Body of pancreas (tissue), 4 donors: ENCODE data around the gene HGFAC. TPM values are rescaled to one million over a fixed set of nuclear protein-coding genes. Genes with fewer than 3 reads are reported as not detected.

Experiments
- ATAC-seq: fragments of 150-250 bp; one replicate; pipeline ENCODE4 v1.9.1; 2016
- DNase-seq, 4 donors: peaks; one replicate each; pipeline ENCODE4 v3.0.0-alpha.2; 2019
- H3K27ac ChIP-seq, 4 donors: fragments of 200-600 bp; sonication (generic); 1 replicate in 3 of 4; 2 replicates in 1 of 4; pipeline versions ENCODE4 v1.5.1 to v1.6.1; 2016 to 2019; ENCODE audit warnings: mild to moderate bottlenecking in 1 of 4, mixed read lengths in 1 of 4, moderate library complexity in 1 of 4
- H3K27me3 ChIP-seq, 2 donors: fragments of 200-600 bp; sonication (generic); one replicate each; pipeline ENCODE4 v1.6.0; 2016; ENCODE audit warnings: mild to moderate bottlenecking in 1 of 2
- H3K36me3 ChIP-seq, 2 donors: fragments of 200-600 bp; sonication (generic); replicated peaks in 1 of 2; 2 replicates each; pipeline ENCODE4 v1.5.1; 2016; ENCODE audit warnings: low read depth in 2 of 2; ENCODE audit not compliant: insufficient read depth in 1 of 2
- H3K4me1 ChIP-seq: fragments of 200-600 bp; sonication (generic); one replicate; pipeline ENCODE4 v1.6.0; 2016
- H3K4me3 ChIP-seq, 2 donors: fragments of 200-600 bp; sonication (generic); 1 replicate in 1 of 2; 2 replicates in 1 of 2; pipeline ENCODE4 v1.5.1; 2016 to 2019
- H3K9me3 ChIP-seq, 3 donors: fragments of 200-600 bp; sonication (generic); 1 replicate in 2 of 3; 2 replicates in 1 of 3; pipeline ENCODE4 v1.5.1; 2016
- POLR2A ChIP-seq, 3 donors: fragments of 450-650 bp; IDR thresholded peaks; one replicate each; pipeline ENCODE4 v1.6.1; 2016; ENCODE audit warnings: antibody characterized with exemption in 3 of 3, mild to moderate bottlenecking in 2 of 3
- WGBS, 2 donors: methylation state at CpG; one replicate each; pipeline ENCODE4 v1.1.5; 2017; 5-methylcytosine and 5-hydroxymethylcytosine counted together
- intact Hi-C: fragments of 100-400 bp; cut with DNase I; formaldehyde crosslinking; loops from one replicate; pipeline ENCODE4 v1.15.1; 2023
- total RNA-seq, 2 donors: library from RNA; depleted of rRNA; stranded (reverse); fragments of >200 nt; gene quantifications; one replicate each; pipeline ENCODE4 v1.1.0, GENCODE V29; 2016
- TF ChIP-seq, protein P1 (sequence below), 7 experiments: fragments of 450-650 bp in 4 of 7; fragments of 200-600 bp in 3 of 7; sonication (generic) in 3 of 7; IDR thresholded peaks; one replicate each; pipeline ENCODE4 v1.5.1; 2016 to 2019; ENCODE audit warnings: antibody characterized with exemption in 7 of 7

Gene HGFAC
- total RNA-seq, 2 donors from 2014 or later: 0.78 TPM; not detected in 1

DNA sequence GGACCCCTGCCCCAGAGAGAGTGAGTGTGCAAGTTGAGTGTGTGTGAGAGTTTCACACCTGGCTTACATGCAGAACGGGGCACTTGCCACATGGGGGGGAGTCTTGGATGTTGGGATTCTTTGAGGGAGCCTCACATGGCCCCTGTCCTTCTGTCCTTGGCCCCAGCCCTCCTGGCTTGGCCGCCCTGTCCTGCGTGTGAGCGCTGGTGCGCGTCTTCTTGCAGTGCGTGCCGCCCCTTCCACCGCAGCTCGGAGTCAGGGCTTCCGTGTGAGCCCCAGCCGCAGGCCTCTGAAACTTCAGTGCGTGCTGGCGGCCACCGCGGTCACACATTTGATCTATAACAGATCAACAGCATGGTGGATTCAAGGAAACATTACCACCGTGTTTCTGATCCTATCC, 30.1 kb upstream of the HGFAC start:
- H3K36me3 ChIP-seq: no peaks in the 10 kb centered on the region
- no peaks in the 10 kb centered on the region for H3K4me1 ChIP-seq
- ATAC-seq (no peak), DNase-seq (no peak)
- H3K9me3 ChIP-seq: no peaks in the 10 kb centered on the region
- TF ChIP-seq, protein P1, sequence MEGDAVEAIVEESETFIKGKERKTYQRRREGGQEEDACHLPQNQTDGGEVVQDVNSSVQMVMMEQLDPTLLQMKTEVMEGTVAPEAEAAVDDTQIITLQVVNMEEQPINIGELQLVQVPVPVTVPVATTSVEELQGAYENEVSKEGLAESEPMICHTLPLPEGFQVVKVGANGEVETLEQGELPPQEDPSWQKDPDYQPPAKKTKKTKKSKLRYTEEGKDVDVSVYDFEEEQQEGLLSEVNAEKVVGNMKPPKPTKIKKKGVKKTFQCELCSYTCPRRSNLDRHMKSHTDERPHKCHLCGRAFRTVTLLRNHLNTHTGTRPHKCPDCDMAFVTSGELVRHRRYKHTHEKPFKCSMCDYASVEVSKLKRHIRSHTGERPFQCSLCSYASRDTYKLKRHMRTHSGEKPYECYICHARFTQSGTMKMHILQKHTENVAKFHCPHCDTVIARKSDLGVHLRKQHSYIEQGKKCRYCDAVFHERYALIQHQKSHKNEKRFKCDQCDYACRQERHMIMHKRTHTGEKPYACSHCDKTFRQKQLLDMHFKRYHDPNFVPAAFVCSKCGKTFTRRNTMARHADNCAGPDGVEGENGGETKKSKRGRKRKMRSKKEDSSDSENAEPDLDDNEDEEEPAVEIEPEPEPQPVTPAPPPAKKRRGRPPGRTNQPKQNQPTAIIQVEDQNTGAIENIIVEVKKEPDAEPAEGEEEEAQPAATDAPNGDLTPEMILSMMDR (IDR thresholded peaks at IDR 0.05): no peak
- H3K4me3 ChIP-seq: no peak overlapping the region
- WGBS, 2 donors: 86 to 91% methylated on average over 13 to 16 of the region's 17 CpGs
- H3K27ac ChIP-seq: no peak overlapping the region
- intact Hi-C loops: no loop called here
- H3K27me3 ChIP-seq: no peaks in the 10 kb centered on the region

DNA sequence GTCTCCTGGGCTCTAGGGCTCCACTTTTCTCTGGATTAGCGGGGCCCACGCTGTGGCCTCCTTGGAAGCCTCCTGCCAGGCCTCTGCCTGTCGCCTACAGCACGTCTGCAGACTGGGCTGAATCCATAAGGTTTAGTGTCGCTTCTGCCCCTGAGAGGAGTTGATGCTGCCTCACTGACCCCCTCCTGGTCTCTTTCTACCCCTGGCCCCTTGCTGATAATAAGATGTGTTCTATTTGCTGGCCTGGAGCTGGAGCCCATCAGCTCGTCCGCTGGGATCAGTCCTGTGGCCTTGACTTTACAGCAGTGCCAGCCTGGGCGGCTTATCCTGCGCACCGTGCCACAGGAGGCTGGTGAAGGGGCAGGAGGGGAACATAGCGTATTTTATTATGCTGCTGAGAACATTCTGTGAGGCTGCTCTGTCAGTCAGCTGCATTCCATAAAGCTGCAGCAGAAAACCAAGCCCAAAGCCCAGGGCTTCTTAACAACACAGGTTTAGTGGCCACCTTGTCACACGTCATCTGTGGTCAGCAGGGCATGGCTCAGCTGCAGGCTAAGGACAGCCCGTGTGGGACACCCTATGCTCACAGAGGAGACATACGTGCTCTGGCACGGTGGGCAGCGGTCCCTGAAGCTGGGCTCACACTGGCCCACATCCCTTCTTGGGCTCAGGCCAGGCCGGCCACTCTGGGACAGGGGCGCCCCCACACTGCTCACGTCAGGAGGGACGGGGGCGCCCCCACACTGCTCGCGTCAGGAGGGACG, 29.3 kb upstream of the HGFAC start:
- Histone ChIP-seq H3K9me3 (no peaks in the 10 kb centered on the region), H3K4me3 (no peak overlapping the region), H3K27me3 (no peaks in the 10 kb centered on the region), H3K36me3 (no peaks in the 10 kb centered on the region), H3K4me1 (no peaks in the 10 kb centered on the region), H3K27ac (no peak overlapping the region)
- intact Hi-C loops: no loop called here
- DNase-seq (no peak), ATAC-seq (no peak)
- no peak for TF ChIP-seq POLR2A (IDR thresholded peaks at IDR 0.05)
- TF ChIP-seq, protein P1 (IDR thresholded peaks at IDR 0.05): no peak
- WGBS, 2 donors: 88% methylated on average over 10 to 18 of the region's 24 CpGs

DNA sequence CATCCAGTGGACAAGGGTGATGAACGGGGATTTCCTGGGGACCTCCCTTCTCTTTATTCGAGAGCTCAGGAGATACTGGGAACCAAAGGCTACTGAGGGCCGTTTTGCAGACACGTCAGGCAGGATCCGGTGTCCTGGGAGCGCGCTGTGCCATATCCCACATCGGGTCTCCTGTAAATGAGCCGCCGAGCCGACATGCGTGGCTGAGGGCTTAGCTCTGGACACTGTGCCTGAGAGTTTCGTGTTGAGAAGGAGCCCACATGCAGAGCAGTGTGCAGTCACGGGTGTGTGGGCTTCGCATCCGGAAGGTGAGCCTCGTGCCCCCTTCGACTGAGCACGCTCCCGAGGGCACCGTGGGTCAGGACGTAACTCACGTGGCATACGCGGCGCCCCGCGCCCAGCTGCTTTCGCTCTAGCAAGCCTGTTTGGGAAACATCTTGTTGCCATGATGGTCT, 28.5 kb upstream of the HGFAC start:
- 87 to 94% methylated on average over 12 to 29 of the region's 29 CpGs for WGBS, 2 donors

DNA sequence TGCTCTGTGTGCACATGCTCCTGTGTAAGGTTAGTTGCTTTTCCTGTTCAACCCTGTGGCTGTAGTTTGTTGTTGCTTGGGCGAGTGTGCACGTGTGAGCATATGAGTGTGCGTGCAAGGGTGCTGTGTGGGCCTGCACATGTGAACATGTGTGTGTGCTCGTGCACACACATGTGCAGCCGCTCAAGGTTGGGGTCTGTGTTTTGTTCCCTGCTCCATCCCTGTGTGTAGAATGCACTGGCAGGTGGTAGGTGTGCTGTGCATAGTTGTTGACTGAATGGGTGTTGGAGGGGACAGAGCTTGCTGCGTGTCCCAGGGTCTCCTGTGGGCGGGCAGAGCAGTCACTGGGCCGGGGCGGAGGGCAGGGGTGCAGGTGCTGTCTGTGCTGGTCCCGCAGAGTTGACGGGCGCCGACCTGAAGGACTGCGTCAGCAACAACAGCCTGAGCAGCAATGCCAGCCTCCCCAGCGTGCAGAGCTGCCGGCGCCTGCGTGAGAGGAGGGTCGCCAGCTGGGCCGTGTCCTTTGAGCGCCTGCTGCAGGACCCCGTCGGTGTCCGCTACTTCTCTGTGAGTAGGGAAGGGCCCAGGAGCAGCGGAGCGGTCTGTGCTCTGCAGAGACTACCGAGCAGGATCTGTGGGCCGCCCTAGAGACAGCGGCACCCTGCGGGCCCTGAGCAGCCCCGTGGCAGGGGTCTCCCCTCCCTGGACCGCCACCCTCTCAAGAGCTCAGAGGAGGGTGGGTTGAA, 27.9 kb upstream of the HGFAC start:
- H3K36me3 ChIP-seq: no peaks in the 10 kb centered on the region
- H3K4me3 ChIP-seq: no peak overlapping the region
- no peaks in the 10 kb centered on the region for H3K27me3 ChIP-seq
- no peak overlapping the region for H3K27ac ChIP-seq
- no peak for TF ChIP-seq POLR2A (IDR thresholded peaks at IDR 0.05)
- TF ChIP-seq, protein P1 (IDR thresholded peaks at IDR 0.05): no peak
- intact Hi-C loops: no loop called here
- ATAC-seq (no peak), DNase-seq (no peak)
- 93 to 95% methylated on average over 7 to 32 of the region's 32 CpGs for WGBS, 2 donors
- no peaks in the 10 kb centered on the region for H3K9me3 ChIP-seq
- no peaks in the 10 kb centered on the region for H3K4me1 ChIP-seq

More for the DNA sequence above, 28.5 kb upstream of the HGFAC start:
- Histone ChIP-seq H3K4me3 (no peak overlapping the region), H3K27ac (no peak overlapping the region), H3K36me3 (no peaks in the 10 kb centered on the region), H3K27me3 (no peaks in the 10 kb centered on the region), H3K9me3 (no peaks in the 10 kb centered on the region), H3K4me1 (no peaks in the 10 kb centered on the region)
- ATAC-seq (no peak), DNase-seq (no peak)
- TF ChIP-seq, protein P1 (IDR thresholded peaks at IDR 0.05): no peak
- no peak for TF ChIP-seq POLR2A (IDR thresholded peaks at IDR 0.05)
- intact Hi-C loops: no loop called here
